SW480 (cell line): Measurements from ENCODE around the gene CAMK2N2.
"Not testable (repeated sequence)": the region's sequence is repeated elsewhere in the genome, so short reads cannot be mapped to it uniquely, and the experiment has no call there.

Experiments used
- DNase-seq: peaks from one replicate; pipeline ENCODE4 v3.0.0-alpha.2; 2016; ENCODE audit warnings: low spot score

Gene CAMK2N2

DNA sequence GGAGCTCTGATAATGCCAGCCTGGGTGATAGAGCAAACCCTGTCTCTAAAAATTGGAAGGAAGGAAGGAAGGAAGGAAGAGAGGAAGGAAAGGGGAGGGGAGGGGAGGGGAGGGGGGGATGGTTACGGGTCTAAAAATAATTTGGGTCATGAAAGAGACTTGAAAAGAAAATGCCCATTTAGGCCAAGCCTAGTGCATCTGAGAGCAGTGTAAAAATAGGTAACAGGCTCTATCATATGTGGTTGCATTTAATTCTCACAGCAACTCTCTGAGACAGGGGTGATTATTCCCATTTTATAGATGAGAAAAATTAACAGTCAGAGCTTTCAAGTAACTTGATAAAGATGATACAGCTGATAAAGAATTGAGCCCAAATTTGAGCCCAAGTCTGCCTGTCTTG lies 10.9 kb upstream of the CAMK2N2 start:
- no peak for DNase-seq

DNA sequence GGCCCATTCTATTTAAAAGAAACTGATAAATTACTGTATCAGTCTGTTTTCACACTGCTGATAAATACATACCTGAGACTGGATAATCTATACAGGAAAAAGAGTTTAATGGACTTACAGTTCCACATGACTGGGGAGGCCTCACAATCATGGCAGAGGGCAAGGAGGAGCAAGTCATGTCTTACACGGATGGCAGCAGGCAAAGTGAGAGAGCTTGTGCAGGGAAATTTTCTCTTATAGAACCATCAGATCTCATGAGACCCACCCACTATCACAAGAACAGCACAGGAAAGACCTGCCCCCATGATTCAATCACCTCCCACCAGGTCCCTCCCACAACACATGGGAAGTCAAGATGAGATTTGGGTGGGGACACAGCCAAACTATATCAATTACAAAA lies 5.9 kb upstream of the CAMK2N2 start:
- DNase-seq = not testable (repeated sequence)

DNA sequence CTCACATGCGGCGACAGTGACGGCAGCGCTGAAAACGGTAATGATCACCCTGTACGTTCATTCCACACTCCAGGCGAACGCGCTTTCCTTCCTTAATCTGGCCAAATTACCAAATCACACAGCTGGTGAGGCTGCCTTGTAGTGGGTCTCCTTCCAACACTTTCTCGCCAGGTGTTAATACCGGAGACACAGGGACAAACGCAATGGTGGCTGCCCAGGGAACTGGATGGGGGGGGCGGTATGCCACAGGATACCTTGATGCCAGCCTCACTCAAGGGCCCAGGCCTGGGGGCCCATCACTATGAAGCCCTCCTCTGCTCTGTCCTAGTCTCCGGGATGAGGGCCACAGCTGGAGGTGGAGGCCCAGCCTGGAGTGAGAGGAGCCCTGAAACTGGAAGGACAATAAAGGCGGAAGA lies 1.4 kb upstream of the CAMK2N2 start:
- no peak for DNase-seq

DNA sequence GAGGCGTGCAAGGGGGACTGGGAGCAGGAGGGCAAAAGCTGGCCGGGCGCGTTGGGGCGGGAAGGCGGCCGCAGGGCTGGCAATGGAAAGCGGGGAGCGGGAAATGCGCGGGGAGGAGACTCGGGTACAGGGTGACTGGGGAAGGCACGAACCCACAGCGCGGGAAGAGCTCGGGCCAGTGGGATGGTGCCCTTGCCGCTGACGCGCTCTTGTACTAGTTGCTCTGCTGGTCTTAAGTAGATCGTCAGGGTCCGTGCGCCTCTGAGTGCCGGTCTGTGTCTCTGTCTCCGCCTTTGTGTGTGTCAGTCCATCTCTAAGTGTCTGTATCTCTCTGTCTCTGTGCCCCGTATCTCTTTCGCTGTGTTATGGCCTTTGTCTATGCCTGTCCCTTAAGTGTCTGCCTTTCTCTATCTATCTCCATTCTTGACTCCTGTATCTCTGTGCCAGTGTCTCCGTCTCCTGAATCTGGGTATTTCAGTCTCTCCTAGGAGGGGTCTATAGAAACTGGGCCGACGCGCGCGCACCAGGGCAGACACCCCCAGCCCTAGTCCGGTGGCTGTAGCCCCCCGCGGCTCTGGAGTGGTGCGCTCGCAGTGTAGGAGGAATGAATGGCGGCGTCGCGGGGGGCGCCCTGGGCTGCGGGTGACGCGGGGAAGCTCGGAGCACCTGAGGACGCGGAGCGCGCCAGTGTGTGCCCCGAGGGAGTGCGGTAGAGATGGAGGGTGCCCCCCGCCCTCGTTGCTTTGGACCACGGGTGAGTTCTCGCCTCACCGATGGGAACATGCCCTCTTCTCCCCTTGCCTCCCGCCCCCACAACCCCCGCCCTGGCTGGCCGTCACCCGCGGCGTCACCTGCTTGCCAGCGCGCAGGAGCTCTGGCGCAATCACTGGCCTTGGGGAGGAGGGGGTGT lies 756 bp upstream of the CAMK2N2 start:
- DNase-seq = peak; percentile 61

DNA sequence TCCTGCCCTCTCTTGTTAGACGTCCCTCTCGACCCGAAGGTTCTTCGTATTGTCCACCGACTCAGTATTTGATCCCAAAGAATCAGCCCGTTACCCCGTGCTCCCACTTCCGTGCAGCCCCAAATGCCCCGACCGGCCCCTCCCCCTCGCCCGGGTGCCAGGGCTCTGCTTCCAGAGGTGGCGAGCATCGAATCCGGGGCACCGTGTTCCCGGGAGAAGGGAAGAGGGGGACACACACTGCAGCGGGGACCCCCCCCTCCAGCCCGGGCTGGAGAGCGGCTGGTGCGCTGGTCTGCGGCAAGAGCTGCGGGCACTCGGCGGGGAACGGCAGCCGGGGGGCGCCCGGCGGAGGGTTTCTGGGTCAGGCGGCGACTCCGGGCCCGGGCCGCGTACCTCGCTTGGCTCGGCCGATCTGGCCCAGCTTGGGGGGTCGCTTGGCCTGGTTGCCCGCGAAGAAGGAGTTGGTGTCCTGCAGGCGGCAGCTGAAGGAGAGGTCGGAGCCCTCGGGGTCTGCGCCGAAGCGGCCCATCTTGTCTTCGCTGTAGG lies 556 bp downstream of the CAMK2N2 start:
- peak; percentile 31 for DNase-seq

DNA sequence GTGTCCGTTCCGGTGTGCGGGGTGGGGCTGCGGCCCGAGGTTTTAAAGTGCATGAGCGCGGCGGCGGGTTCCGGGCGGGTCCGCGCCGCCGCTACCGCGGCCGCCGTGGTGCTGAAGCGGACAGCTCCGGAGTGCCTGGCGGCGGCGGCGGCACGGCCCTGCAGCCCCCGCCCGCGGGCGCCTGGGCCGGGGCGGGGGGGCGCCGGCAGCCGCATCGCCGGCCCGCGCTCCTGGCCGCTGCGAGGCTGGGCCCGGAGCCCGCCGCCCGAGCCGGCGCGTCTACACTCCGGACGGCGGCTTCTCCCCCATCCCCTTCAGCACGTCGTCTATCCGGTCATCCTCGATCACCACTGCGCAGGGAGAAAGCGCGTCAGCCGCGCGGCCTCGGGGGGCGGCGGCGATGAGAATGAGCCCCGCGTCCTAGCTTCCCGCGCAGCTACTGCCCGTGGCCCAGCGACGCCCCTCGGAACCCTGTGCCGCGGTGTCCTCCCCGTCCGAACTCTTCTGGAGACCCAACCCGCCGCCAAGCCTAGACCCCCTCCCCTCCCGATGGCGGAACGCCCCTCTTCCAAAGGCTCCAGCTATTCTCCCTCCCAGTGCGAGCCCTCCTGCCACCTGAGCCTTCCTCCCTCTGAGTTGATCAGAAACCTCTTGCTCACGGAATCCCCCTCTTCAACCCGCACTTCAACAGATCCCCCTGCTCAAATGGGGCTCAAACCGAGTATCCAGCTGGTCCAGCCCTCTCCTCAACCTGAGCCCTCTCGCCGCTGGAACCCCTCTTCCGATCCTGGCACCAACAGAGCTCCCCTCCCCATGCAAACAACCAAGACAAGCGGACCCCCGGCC lies 1.3 kb downstream of the CAMK2N2 start:
- DNase-seq = peak; percentile 54

DNA sequence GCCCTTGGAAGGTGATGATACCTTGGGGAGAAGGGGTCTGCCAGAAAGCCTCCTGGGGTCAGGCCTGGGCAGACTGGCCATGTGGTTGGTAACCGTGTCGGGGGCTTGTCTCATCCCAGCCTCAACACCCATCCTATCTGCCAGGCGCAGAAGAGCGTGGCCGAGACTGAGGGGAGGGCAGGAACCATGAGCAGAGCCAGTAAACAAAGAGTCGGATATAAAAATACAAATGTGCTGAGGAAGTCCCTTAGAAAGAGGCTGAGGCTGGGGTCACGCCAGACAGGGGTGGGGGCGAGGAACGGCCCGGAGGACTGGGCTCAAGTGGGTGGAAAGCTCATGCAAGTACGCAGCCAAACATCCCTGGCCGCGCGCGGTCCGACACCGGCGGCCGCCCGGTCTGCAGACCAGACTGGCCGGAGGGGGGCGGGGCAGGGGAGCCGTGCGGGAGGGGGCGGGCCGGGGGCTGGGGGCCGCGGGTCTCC lies 1.9 kb downstream of the CAMK2N2 start:
- DNase-seq = no peak

DNA sequence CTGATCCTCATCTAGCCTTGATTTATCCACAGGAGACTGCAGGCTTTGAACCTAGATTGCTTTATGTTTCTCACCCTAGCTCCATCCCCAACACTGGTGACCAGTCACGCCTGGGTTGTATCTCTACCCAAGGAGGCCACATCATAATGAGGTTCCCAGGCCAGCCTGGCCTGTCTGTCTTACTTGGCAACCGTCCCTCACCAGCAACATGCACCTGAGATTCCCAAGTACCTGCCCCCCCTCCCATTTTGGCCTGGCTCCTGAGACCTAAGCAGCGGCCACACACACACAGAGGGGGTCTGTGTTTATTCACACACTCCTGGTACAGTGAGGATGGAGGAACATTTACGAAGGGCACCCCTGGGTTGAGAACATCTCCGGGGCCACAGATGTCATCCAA lies 2.4 kb downstream of the CAMK2N2 start:
- no peak for DNase-seq

DNA sequence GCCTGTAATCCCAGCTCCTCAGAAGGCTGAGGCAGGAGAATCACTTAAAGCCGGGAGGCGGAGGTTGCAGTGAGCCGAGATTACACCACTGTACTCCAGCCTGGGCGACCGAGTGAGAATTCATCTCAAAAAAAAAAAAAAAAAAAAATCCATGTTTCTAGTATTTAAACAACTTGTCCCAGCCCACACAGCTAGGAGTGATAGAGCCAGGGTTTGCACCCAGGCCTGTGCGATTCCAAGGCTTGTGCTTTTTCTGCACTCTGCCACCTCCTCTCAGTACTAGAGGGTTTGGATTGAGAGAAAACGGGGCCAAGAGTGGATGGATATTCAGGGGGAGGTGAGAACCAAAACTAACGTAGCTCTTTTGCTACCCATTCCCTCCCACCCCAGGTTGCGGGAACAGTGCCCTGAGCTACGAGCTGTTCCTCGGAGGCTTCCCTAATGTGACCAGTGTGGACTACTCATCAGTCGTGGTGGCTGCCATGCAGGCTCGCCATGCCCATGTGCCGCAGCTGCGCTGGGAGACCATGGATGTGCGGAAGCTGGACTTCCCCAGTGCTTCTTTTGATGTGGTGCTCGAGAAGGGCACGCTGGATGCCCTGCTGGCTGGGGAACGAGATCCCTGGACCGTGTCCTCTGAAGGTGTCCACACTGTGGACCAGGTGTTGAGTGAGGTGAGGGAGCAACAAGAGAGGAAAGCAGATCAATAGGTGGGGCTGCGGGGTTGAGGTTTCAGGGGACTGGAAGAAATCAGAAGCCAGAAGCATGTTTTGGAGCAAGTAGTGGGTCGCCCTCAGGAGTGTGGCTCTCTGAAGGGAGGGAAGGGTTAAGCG lies 4.1 kb downstream of the CAMK2N2 start:
- no peak for DNase-seq

DNA sequence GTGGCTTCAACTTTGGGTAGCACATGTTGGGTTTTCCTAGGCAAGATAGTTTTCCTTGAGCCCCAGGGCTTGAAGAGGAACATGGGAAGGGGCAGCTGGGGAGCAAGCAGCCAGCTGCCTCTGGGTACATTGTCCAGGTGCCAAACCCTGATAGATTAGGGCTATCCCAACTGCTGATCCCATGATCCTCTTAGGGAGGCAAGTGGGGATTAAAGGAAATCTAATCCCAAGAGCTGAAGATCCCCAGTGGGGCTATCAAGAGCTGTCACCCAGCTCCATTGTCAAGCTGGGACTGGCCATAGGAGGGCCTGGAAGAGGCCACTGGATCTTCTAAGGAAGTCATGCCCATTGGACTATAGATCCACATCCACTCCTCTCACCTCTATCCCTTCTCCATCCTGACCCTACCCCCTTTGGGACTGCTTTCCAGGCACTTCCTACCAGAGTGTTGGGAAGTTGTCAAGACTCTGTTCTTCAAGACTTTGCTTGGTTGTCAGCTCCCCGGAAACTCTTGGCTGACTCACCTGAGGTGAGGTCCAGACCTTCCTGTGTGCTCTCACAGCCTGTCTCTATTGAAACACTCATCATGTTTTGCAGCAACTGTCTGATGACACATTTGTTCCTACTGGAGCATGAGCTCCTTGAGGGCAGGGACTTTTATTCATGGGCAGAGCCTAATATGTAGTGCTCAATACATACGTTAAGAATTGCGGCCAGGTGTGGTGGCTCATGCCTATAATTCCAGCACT lies 5.9 kb downstream of the CAMK2N2 start:
- no peak for DNase-seq

DNA sequence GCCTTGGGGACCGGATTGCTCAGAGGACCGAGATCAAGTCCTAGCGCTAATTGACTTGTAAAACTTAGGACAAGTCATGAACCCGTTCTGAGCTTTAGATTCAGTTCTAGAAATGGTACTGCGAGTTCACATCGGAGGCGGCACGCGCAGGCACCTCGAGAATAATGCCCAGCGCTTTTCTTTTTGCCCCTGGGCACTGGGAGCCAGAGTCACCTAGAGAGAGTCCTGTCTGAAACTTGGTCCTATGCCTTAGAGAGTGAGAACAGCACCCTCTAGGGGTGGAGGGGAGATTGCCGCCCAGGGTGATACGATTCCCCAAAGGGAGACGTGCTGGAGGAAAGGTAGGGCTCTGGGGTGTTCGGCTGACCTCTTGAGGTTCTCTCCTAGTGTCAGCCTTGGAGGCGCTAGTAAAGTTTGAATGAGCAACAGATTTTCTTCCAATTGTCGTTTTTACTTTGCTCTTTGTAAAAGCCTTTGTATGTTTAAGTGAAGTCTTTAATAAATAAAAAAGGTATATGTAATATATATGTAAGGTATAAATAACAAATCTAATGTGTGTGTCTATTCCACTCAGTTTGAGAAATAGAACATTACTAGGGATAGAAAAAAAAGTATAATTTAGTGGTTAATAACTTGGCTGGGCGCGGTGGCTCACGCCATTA lies 11.1 kb downstream of the CAMK2N2 start:
- DNase-seq = peak; percentile 95

DNA sequence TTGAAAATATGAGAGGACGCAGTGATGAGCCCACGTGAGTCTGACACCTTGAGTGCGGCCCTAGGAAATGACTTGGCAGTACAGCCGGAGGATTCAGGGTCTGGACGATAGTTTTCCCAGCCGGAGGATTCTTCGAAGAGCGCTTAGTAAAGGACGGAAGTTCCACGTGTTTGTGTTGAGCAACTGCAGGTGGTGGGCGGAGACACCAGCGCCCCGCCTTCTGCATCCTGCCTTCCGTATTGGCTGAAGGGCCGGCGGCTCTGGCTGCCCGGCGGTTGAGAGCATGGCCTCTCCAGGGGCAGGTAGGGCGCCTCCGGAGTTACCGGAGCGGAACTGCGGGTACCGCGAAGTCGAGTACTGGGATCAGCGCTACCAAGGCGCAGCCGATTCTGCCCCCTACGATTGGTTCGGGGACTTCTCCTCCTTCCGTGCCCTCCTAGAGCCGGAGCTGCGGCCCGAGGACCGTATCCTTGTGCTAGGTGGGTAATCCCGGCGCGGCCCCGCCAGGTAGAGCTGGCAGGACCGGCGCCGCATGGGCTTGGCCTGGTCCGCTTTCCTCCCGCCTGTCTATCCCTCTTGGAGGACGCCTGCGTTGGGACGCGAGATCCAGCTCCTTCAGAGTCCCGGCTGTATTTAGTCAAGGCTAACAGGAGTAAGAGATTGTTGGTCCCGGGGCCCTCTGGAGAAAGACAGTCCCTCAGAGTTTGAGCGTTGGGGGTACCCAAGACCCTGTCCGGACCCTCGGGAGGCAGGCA lies 11.8 kb downstream of the CAMK2N2 start, which contains the start of gene EEF1AKMT4:
EEF1AKMT4 (plus strand) TSS at position 261 of the 755 bp plus-strand sequence; CDS start at position 284, 23 bp downstream.
- peak; percentile 99 for DNase-seq

DNA sequence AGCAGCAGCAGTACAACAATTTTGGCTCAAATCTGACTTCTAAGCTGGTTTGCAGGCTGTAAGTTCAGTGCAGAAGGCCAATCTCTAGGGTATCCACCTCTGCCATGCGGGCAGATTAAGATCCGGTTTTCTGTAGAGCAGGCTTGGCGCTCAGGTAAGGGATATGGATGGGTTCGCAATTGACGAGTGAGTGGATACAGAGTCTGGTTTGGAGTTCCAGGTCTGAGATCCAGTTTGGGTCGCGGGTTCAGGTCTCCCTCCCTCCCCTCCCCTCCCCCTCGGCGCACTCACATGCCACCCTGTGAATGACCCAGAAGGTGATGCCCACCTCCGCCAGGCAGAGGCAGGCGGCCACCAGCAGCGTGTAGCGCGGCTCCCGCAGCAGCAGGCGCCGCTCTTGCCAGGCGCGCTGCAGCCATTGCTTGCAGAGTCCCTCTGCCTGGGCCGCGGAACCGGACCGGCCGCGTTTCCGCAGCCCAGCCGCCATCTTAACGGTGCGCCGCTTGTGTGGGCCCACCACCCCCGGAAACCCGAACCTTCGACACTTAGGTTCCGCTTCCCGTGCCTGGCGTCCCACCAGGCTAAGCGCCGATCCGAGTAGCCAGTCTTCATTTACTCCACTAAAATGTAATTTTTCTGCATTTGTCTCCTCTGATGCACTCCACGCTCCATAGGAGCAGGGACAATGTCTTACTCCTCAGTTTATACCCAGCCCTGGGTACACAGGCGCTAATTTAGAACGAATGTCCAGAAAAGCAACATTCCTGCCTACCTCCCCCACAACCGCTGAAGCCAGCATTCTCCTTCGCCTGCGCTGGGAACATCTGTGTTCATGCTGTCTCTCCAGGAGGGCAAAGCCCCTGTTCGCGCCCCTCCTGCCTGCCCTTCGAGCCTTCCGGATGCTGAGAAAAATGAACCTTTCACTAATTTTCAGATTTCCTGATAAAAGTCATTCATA lies 12.6 kb downstream of the CAMK2N2 start, which contains the start of gene ALG3:
ALG3 (minus strand) TSS at position 509 of the 958 bp plus-strand sequence; CDS start at position 487, 22 bp downstream.
- DNase-seq = peak; percentile 80

DNA sequence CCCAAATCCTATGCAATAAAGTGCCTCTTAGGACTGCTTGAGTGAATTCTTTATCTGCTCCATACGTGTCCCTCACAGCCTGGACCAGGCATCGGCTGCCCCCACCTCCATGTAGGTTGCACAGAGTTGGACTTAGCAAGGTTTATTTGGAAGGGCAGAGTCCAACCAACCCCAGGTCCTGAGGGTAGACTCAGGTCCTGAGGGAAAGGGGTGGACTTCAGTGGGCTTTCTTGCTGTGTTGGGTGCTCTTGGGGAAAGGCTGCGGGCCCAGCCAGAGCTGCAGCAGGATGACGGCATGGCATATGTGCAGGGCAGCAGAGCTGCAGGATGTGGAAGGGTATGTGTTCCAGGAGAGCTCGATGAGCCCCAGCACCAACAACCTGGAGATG lies 19.1 kb downstream of the CAMK2N2 start:
- no peak for DNase-seq

DNA sequence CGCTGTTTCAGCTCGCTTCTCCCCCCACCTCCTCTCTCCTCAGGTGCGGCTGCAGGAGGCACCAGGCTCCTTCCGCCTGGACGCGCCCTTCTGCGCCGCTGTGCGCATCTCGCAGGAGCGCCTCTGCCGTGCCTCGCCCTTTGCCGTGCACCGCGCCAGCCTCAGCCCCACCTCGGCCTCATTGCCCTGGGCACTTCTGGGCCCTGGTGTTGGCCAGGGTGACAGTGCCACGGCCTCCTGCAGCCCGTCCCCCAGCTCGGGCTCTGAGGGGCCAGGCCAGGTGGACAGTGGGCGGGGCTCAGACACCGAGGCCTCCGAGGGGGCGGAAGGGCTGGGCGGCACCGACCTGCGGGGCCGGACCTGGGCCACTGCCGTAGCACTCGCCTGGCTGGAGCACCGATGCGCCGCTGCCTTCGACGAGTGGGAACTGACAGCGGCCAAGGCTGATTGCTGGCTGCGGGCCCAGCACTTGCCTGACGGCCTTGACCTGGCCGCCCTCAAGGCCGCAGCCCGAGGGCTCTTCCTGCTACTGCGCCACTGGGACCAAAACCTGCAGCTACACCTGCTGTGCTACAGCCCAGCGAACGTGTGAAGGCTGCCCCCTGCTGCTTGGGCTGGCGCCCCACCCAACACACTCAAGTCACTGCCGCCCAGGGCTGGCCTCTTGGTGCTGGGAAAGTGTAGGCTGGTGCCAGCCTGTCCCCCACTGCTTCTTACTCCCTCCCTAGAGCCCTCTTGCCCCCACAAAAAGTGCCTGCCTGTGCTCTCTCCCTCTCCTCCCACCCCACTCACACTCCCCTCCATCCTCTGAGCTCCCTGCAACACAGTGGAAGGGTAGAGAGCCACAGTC lies 19.7 kb downstream of the CAMK2N2 start:
- DNase-seq = no peak

DNA sequence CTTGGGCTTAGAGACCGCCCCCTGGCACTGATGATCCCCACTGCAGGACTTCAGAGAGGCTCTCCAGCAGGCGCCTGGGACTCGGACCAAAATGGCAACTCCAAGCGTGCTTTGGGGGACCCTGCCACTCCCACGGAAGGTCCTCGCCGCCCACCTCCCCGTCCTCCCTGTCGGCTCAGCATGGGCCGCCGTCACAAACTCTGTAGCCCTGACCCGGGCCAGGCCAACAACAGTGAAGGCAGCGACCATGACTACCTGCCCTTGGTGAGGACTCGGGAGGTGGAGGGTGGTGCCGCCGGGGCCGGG lies 20.3 kb downstream of the CAMK2N2 start:
- DNase-seq = no peak

DNA sequence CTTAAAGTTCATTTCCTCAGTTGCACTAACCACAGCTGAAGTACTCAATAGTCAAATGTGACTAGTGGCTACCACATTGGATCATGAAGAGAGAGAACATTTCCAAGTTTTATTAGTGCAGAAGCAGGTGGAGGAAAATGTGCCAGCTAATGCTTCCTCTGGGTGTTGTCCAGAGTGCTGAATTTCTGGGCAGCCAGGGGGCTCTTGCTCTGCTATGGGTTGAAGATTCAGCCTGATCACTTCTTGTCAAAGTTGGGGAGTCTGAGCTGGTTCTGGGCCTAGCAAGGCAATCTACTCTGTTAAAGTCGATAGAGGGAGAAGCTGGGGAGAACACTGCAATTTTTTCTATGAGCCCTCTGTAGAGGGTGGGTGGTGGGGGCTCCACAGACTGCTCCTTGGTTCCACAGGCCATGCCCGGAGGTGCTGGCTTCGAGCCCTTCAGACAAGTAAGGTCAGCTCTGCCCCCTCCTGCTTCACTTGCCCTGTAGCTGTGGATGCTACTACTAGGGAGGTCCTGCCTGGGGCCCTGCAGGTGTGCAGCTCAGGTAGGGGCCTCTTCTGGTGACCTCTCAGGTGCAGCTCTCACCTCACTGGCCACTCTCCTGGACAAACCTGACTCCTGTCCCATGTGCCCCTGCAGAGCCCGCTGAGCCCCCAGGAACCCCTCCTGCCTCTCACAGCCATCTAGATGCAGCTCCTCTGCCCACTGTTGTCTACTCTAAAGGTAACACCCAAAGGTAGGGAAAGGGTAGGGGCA lies 20.8 kb downstream of the CAMK2N2 start:
- no peak for DNase-seq
